A549 (cell line): ENCODE data around the gene VAV3.

Experiments
- ELK1 ChIP-seq: fragments of 150-350 bp; IDR thresholded peaks from 2 replicates; pipeline ENCODE4 v1.6.1; 2014; ENCODE audit warnings: low read depth, mild to moderate bottlenecking, low read length
- NFE2L2 ChIP-seq: fragments of 150-350 bp; conservative IDR thresholded peaks from 2 replicates; pipeline ENCODE4 v1.6.1; 2014; ENCODE audit warnings: low read length
- SREBF2 ChIP-seq: fragments of 450-650 bp; IDR thresholded peaks from 2 replicates; pipeline ENCODE4 v1.6.1; 2014; ENCODE audit warnings: mild to moderate bottlenecking, moderate library complexity

DNA sequence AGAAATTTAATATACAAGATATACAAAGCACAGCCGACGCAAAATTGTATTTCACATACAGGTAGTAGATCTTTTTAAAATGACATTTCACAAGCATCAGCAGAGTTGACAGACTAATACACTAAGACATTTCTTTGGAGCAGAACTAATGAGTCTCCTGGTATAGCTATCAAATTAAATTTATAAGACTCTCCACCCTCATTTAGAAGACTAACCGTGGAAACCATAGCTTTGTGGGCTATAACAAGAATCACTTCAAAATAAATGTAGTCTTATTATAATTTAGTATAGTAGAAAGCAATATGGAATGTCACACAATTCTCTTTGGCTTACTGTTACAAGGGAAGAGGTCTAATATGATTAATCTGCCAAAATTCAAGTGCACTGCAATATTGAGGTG lies 204.9 kb downstream of the VAV3 start:
- no peak for TF ChIP-seq NFE2L2
- no peak for TF ChIP-seq SREBF2
- TF ChIP-seq ELK1 = no peak
